Small intestine (tissue), 7 donors: ENCODE results near the gene COX11. TPM values are rescaled to one million over a fixed set of nuclear protein-coding genes. Genes with fewer than 3 reads are reported as not detected.

Source experiments
- DNase-seq, 2 donors: peaks; one replicate each; pipeline versions ENCODE4 v3.0.0 to v3.0.0-alpha.2; 2013
- FAIRE-seq: peaks from 2 replicates; lab custom pipeline; 2012; peaks lifted over from hg19 to GRCh38; lab: Jason Lieb, UNC
- H3K27ac ChIP-seq, 3 donors: one replicate each; pipeline ENCODE4 v1.5.1; 2013; ENCODE audit warnings: low read length in 2 of 3, mild to moderate bottlenecking in 2 of 3, control low read depth in 1 of 3, inconsistent platforms in 1 of 3, low read depth in 1 of 3, moderate library complexity in 1 of 3
- H3K27me3 ChIP-seq, 3 donors: one replicate each; pipeline ENCODE4 v1.6.1; 2013; ENCODE audit warnings: low read length in 3 of 3, inconsistent platforms in 1 of 3; ENCODE audit not compliant: control insufficient read depth in 3 of 3, insufficient read depth in 3 of 3
- H3K36me3 ChIP-seq, 3 donors: one replicate each; pipeline ENCODE4 v1.6.1; 2013; ENCODE audit warnings: low read length in 3 of 3, inconsistent platforms in 1 of 3, low read depth in 1 of 3, mild to moderate bottlenecking in 1 of 3, moderate library complexity in 1 of 3; ENCODE audit not compliant: control insufficient read depth in 3 of 3, insufficient read depth in 2 of 3
- H3K4me1 ChIP-seq, 3 donors: one replicate each; pipeline ENCODE4 v1.6.1; 2013; ENCODE audit warnings: low read length in 2 of 3, inconsistent platforms in 1 of 3, low read depth in 1 of 3, mild to moderate bottlenecking in 1 of 3, moderate library complexity in 1 of 3; ENCODE audit not compliant: control insufficient read depth in 3 of 3, insufficient read depth in 2 of 3
- H3K4me3 ChIP-seq, 3 donors: one replicate each; pipeline ENCODE4 v1.5.1; 2013; ENCODE audit warnings: low read length in 3 of 3, control low read depth in 1 of 3, inconsistent platforms in 1 of 3, low read depth in 1 of 3, mild to moderate bottlenecking in 1 of 3, moderate library complexity in 1 of 3
- H3K9me3 ChIP-seq, 2 donors: one replicate each; pipeline ENCODE4 v1.6.1; 2013; ENCODE audit warnings: low read depth in 1 of 2, low read length in 1 of 2; ENCODE audit not compliant: control insufficient read depth in 2 of 2, insufficient read depth in 1 of 2
- WGBS, 3 donors: extraction: QIAGEN DNeasy Blood & Tissue Kit; methylation state at CpG; one replicate each; pipeline ENCODE4 v1.1.7; 2013; 5-methylcytosine and 5-hydroxymethylcytosine counted together
- polyA plus RNA-seq, 4 donors: library from polyadenylated mRNA; stranded (reverse) in 3 of 4; unstranded in 1 of 4; fragments of 200-250 nt in 3 of 4; fragments of 120-200 nt in 1 of 4; gene quantifications; one replicate each; pipeline versions ENCODE4 v1.2.1 to v1.2.3, GENCODE V29; 2013
- donor health status: healthy with polysubstance abuse.
- donor health status: control.
- donor health status: control.
- donor health status: Bipolar disorder and iron deficiency.
- donor health status: healthy.

Gene COX11
- polyA plus RNA-seq, 4 donors: 26.4 to 118 (median 55.3) TPM

DNA sequence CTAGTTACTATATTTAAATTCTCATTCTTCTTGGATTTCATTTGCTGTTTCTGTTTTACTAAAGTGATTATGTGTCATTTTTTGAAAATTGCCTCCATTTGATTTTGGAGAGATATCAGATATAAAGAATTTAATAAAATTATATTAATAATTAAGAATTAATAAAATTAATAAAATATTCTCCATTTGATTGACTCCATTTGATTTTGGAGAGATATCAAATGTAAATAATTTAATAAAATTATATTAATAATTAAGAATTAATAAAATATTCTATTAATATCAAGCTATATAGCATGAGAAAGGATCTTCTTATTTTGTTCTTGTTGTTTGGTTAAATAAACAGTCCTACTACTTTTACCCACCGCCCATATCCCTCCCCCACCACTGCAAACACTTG lies 23.1 kb upstream of the COX11 start:
- FAIRE-seq: peak; percentile 81
- 92 to 98% (median 95%) methylated on average over 1 of the region's 1 CpG for WGBS, 3 donors

DNA sequence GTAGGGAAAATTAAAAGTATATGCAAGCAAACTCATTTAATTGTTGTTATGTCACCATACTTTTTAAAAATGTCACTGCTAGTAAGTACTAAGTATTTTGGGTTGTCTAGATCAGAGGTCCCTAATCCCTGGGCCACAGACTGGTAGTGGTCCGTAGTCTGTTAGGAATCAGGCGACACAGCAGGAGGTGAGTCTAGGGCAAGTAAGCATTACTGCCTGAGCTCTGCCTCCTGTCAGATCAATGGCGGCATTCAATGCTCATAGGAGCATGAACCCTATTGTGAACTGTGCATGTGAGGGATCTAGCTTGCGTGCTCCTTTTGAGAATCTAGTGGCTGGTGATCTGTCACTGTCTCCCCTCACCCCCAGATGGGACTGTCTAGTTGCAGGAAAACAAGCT lies 21.7 kb upstream of the COX11 start:
- FAIRE-seq: no peak
- no peaks in the 10 kb centered on the region for H3K9me3 ChIP-seq
- H3K27me3 ChIP-seq: no peaks in the 10 kb centered on the region
- H3K4me3 ChIP-seq: no peak overlapping the region
- 93 to 97% (median 96%) methylated on average over 4 of the region's 4 CpGs for WGBS, 3 donors
- peaks cover 0 to 5% (median 0%) of the 10 kb centered on the region in 3 donors for H3K36me3 ChIP-seq
- H3K4me1 ChIP-seq: no peaks in the 10 kb centered on the region
- DNase-seq: no peak
- no peak overlapping the region for H3K27ac ChIP-seq

More for the DNA sequence above, 23.1 kb upstream of the COX11 start:
- H3K9me3 ChIP-seq: no peaks in the 10 kb centered on the region
- H3K4me1 ChIP-seq: no peaks in the 10 kb centered on the region
- no peak for DNase-seq
- H3K27me3 ChIP-seq: no peaks in the 10 kb centered on the region
- H3K36me3 ChIP-seq: peaks cover 0 to 5% (median 0%) of the 10 kb centered on the region in 3 donors
- H3K4me3 ChIP-seq: no peak overlapping the region
- no peak overlapping the region for H3K27ac ChIP-seq

DNA sequence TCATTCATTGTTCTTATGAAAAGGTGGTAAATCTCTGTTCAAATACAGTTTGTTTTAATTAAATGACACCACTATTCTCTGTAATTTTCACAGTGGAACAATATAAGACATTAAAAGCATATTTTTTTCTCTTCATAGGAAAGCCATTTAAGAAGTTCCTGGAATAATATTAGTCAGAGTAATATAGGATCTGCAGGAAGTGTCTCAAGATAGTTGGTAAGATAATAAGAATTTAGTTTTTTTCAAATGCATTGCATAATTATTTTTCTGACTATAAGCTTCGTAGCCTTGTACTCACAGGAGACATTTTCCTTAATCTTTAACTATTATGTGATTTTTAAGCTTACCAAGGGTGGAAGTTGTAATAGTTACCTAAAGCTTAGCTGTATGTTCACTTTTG lies 17.0 kb upstream of the COX11 start:
- H3K4me1 ChIP-seq: no peaks in the 10 kb centered on the region
- H3K27me3 ChIP-seq: no peaks in the 10 kb centered on the region
- no peak overlapping the region for H3K4me3 ChIP-seq
- no peaks in the 10 kb centered on the region for H3K36me3 ChIP-seq
- H3K9me3 ChIP-seq: peaks cover 0 to 4% of the 10 kb centered on the region in 2 donors
- WGBS, 3 donors: 88 to 97% (median 88%) methylated on average over 1 of the region's 1 CpG
- DNase-seq (no peak), FAIRE-seq (no peak)
- H3K27ac ChIP-seq: no peak overlapping the region

DNA sequence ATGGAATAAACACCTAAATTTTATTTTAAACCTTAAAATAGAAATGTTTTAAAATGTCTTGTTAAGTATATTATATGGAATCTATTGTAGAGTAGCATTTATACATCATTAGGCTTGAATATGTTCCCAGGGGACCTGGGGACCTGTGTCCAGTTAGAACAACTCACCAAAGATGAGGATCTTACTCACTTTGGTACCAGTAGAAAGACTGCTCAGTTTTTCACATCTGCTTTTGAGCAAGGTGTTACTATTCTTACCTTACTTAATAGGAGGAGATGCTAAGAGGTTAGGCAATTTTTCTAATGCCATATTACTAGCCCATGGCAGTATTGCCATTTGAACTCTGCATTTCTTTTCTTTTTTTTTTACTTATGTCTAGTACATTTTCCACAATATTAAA lies 14.8 kb upstream of the COX11 start:
- peaks cover 0 to 7% of the 10 kb centered on the region in 2 donors for H3K9me3 ChIP-seq
- no peaks in the 10 kb centered on the region for H3K27me3 ChIP-seq
- H3K36me3 ChIP-seq: no peaks in the 10 kb centered on the region
- no peak overlapping the region for H3K27ac ChIP-seq
- no peak for DNase-seq
- no peak overlapping the region for H3K4me3 ChIP-seq
- H3K4me1 ChIP-seq: no peaks in the 10 kb centered on the region
- FAIRE-seq: no peak

DNA sequence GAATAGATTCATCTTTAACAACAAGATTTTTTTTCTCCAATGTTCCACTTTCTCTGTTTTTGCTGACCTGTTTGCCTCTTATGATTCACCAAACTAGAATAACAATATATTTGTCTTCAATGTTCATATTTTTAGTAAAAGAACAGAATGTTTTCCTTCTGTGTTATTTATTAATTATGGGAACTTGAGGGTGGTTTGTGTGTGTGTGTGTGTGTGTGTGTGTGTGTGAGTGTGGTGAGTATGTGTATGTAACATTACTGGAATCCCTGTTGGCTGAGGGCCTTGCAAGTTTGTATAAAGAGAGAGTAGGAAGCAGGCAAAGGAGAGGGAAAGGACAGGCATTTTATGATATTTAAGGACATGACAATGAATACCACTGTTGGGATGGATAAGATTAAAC lies 13.9 kb upstream of the COX11 start:
- Histone ChIP-seq H3K27ac (no peak overlapping the region), H3K4me3 (no peak overlapping the region), H3K4me1 (no peaks in the 10 kb centered on the region), H3K27me3 (no peaks in the 10 kb centered on the region), H3K9me3 (peaks cover 0 to 7% of the 10 kb centered on the region in 2 donors), H3K36me3 (no peaks in the 10 kb centered on the region)
- DNase-seq (no peak), FAIRE-seq (no peak)

DNA sequence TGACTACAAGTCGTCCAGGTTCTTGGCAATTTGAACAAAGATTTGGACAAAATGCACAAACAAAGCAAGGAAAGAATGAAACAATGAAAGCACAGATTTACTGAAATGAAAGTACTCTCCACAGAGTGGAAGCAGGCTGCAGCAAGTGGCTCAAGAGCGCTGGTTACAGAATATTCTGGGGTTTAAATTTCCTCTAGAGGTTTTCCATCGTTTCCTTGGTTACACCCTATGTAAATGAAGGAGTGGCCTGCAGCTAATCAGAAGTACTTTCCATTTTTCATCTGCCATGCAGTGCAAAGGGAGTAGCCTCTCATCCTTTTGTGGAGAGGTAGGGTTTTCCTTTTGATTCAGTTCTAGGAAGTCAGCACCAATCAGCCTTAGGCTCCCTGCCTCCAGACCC lies 11.9 kb upstream of the COX11 start:
- FAIRE-seq (no peak), DNase-seq (no peak)
- H3K36me3 ChIP-seq: peaks cover 0 to 2% (median 0%) of the 10 kb centered on the region in 3 donors
- no peaks in the 10 kb centered on the region for H3K4me1 ChIP-seq
- H3K27ac ChIP-seq: no peak overlapping the region
- WGBS, 3 donors: 58 to 87% (median 64%) methylated on average over 3 of the region's 3 CpGs
- H3K4me3 ChIP-seq: no peak overlapping the region
- no peaks in the 10 kb centered on the region for H3K27me3 ChIP-seq
- peaks cover 0 to 7% of the 10 kb centered on the region in 2 donors for H3K9me3 ChIP-seq

DNA sequence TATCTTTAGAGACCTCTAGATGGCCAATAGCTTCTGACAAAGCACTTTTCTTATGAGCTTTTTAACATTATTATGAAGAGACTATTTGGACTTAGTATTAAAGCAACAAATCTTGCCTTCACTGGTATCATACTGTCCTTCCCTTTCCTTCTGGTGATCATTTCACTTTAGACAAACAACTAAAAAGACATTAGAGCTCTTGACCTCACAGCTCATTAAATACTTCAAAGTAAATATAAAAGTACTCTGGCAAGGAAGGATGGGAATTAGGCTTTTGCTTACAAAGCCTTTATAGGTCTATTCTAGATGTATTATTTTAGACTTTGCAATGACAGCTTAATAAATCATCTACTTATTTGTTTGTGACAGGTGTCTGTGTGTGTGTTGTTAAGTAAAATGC lies 11.2 kb upstream of the COX11 start:
- Histone ChIP-seq H3K36me3 (peaks cover 0 to 2% (median 0%) of the 10 kb centered on the region in 3 donors), H3K4me3 (no peak overlapping the region), H3K4me1 (no peaks in the 10 kb centered on the region), H3K27ac (no peak overlapping the region), H3K27me3 (no peaks in the 10 kb centered on the region), H3K9me3 (peaks cover 0 to 7% of the 10 kb centered on the region in 2 donors)
- DNase-seq: no peak
- FAIRE-seq: no peak

DNA sequence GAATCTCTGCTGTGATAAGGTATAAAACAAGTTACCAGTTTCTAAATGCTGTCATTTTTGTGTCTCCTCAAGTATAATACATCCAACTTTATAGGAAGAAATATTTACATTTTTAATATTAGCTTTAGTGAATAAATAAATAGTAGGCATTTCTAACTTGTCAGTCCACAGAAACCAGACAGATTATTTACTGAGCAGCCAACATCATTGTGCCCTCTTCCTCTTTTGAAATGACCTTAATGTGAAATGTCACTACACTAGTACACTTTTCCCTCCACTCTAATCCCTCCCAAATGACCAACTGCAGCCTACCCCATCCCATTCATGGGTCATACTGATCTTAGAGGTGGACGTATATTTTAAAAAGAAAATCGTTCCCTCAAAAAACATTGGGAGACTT lies 9.3 kb upstream of the COX11 start:
- WGBS, 3 donors: 91 to 97% (median 96%) methylated on average over 2 of the region's 2 CpGs
- Histone ChIP-seq H3K4me1 (no peaks in the 10 kb centered on the region), H3K4me3 (no peak overlapping the region), H3K27ac (no peak overlapping the region), H3K9me3 (peaks cover 0 to 7% of the 10 kb centered on the region in 2 donors), H3K36me3 (peaks cover 0 to 2% (median 0%) of the 10 kb centered on the region in 3 donors), H3K27me3 (no peaks in the 10 kb centered on the region)
- FAIRE-seq (no peak), DNase-seq (no peak)

DNA sequence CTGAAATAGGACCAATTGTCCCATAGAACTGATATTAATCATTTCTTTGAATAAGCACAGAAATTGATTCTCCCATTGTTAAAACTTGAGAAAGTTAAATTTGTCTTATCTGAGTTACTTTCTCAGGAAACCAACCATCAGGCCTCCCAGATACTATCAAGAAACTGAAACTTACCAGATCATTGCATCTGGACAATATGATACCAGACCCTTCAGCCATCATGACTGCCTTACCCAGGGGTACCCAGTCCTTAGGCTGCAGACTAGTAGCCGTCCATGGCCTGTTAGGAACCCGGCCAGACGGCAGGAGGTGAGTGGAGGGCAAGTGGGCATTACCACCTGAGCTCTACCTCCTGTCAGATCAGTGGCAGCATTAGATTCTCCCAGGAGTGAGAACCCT lies 7.9 kb upstream of the COX11 start:
- Histone ChIP-seq H3K36me3 (peaks cover 0 to 2% (median 0%) of the 10 kb centered on the region in 3 donors), H3K9me3 (peaks cover 0 to 7% of the 10 kb centered on the region in 2 donors), H3K4me1 (no peaks in the 10 kb centered on the region), H3K27ac (no peak overlapping the region), H3K27me3 (no peaks in the 10 kb centered on the region), H3K4me3 (no peak overlapping the region)
- FAIRE-seq: no peak
- WGBS, 3 donors: 94 to 98% (median 98%) methylated on average over 3 of the region's 3 CpGs
- no peak for DNase-seq
